Measurements from ENCODE around the gene TCAIM.

The TCAIM gene, protein sequence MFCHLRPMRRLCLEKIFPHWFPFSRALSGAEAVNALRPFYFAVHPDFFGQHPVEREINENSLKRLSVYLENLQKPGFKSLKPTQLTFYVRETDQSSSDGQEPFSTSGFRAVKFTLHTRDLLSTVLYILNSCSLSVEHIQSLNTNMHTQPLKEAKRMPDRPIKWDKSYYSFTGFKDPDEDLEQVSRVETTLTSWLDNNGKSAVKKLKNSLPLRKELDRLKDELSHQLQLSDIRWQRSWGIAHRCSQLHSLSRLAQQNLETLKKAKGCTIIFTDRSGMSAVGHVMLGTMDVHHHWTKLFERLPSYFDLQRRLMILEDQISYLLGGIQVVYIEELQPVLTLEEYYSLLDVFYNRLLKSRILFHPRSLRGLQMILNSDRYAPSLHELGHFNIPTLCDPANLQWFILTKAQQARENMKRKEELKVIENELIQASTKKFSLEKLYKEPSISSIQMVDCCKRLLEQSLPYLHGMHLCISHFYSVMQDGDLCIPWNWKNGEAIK

DNA sequence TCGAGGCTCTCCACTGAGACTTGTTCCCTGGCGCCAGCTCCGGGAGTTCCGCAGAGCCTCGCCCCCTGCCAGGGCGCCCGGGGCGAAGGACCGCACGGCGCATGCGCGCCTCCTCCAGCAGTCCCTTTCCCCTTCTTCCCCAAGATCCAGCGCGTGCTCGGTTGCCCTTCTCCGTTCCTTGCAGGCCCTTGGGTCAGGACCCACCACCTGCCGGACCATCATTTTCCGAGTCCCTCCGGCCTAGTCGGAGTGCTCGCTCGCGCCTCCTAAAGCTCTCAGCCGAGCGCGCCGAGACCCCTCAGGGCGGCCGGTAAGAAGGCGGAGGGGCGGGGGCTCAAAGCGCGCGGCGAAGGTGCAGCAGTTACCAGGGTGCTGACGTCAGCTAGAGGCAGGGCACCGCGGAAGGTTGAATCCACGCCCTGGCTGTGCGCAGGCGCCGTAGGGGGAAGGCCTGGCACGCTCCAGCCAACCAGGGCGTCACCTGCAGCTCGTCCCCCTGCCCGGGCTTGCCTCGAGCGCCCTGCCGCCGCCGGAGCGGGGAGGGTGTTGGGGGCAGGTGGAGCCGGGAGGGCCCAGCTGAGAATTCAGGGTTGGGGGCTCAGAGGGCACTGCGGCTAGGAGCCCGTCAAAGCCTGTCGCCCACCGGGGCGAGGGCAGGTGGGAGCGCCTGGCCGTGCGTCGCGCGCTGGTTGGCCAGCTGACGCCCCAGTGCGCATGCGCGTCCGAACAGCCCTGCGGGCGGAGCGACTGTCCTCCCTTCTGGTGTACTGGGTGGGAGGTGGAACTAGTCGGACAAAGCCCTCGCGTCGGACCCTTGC lies at the start of gene TCAIM:
TCAIM (plus strand) TSS at position 757 of the 818 bp plus-strand sequence. CDS start 16,017 bp downstream, outside the sequence.
- Mint-ChIP-seq H3K27ac (peak within 1 kb of the TSS; percentile 98), H3K9me3 (no peaks in the 10 kb centered on the region), H3K4me3 (peak within 1 kb of the TSS; percentile 85), H3K4me1 (ENCODE audit: low read depth) (peaks cover 31% of the 10 kb centered on the region), H3K36me3 (ENCODE audit: low read depth) (peaks cover 20% of the 10 kb centered on the region), H3K27me3 (no peaks in the 10 kb centered on the region)
- intact Hi-C loops (cut with micrococcal nuclease): loop anchor here (1.0 to 5.0 kb wide), 5 partner anchors 102 to 716 kb away; partner anchors contain the start of genes ANO10 and TMEM42

DNA sequence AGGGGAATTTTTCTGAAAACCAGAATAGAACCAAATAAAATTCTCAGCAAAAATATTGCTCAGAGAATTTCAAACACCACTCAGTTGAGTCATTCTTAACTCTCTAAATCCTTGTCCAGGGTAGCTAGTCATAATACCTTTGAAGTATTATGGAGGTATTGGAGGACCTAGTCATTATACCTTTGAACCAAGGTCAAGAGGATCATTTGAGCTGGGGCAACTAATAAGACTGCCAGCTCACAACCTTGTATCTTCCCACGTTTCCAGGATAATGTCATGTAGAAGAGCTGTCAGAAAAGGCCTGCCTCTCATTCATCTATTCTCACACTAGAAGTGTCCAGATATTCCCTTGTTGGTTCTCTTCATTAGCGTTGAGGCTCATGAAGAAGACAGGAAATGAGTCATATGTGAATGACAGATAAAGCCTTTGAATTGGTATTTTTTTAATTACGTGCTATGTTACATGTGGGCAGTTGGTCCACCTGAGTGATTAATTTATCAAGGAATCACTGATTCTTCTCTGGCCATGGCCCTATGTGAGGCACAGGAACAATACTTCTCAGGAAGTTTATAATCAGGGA lies 48.6 kb upstream of the TCAIM start:
- Mint-ChIP-seq H3K27me3 (no peaks in the 10 kb centered on the region), H3K27ac (no peak overlapping the region), H3K36me3 (ENCODE audit: low read depth) (no peaks in the 10 kb centered on the region), H3K4me1 (ENCODE audit: low read depth) (no peaks in the 10 kb centered on the region), H3K4me3 (no peak overlapping the region), H3K9me3 (no peaks in the 10 kb centered on the region)
- intact Hi-C loops (cut with micrococcal nuclease): no loop called here

DNA sequence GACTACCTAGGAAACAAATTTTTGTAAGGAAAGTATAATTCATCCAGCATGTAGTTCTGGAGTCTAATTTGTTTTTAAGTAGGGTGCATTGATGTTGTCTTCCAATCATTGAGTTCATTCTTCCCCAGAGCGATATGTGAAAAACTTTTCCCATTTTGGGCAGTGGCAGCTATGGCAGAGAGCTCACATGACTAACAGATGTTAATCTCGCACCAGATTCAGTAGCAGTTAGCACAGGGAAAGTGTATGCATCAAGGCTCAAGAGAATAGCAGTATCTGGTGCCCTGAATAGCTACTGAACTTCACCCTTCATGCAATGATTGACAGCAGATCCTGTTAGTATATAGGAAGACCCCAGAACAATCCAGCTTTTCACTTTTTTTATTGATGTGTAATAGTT lies 46.3 kb upstream of the TCAIM start:
- Mint-ChIP-seq H3K4me3 (no peak overlapping the region), H3K27me3 (no peaks in the 10 kb centered on the region), H3K27ac (no peak overlapping the region), H3K4me1 (ENCODE audit: low read depth) (no peaks in the 10 kb centered on the region), H3K36me3 (ENCODE audit: low read depth) (no peaks in the 10 kb centered on the region), H3K9me3 (no peaks in the 10 kb centered on the region)
- intact Hi-C loops (cut with micrococcal nuclease): no loop called here

DNA sequence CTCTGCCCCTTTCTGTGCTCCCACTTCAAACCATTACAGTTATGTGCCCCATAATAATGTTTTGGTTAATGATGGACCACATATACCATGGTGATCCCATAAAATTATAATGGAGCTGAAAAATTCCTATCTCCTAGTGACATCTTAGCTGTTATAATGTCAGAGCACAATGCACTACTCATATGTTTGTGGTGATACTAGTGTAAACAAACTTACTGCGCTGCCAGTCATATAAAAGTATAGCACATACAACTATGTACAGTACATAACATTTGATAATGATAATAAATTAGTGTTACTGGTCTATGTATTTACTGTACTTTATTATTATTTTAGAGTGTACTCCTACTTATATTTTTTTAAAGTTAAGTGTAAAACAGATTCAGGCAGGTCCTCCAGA lies 45.6 kb upstream of the TCAIM start:
- Mint-ChIP-seq H3K27ac (no peak overlapping the region), H3K36me3 (ENCODE audit: low read depth) (no peaks in the 10 kb centered on the region), H3K27me3 (no peaks in the 10 kb centered on the region), H3K9me3 (no peaks in the 10 kb centered on the region), H3K4me3 (no peak overlapping the region), H3K4me1 (ENCODE audit: low read depth) (no peaks in the 10 kb centered on the region)
- intact Hi-C loops (cut with micrococcal nuclease): no loop called here

DNA sequence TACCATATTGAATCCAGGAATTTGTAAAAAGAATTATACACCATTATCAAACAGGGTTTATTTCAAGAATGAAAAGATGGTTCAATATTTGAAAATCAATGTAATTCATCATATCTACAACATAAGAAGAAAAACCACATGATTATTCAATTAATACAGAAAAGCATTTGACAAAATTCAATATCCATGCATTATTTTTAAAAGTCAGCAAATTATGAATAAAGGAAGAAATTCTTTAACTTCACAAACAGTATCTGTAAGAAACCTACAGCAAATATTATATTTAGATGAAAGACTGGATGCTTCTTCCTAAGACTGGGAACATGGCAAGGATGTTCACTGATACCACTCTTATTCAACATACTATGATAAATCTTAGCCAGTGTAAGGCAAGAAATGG lies 41.3 kb upstream of the TCAIM start:
- Mint-ChIP-seq H3K27ac (no peak overlapping the region), H3K4me1 (ENCODE audit: low read depth) (no peaks in the 10 kb centered on the region), H3K27me3 (no peaks in the 10 kb centered on the region), H3K36me3 (ENCODE audit: low read depth) (no peaks in the 10 kb centered on the region), H3K4me3 (no peak overlapping the region), H3K9me3 (no peaks in the 10 kb centered on the region)
- intact Hi-C loops (cut with micrococcal nuclease): no loop called here

DNA sequence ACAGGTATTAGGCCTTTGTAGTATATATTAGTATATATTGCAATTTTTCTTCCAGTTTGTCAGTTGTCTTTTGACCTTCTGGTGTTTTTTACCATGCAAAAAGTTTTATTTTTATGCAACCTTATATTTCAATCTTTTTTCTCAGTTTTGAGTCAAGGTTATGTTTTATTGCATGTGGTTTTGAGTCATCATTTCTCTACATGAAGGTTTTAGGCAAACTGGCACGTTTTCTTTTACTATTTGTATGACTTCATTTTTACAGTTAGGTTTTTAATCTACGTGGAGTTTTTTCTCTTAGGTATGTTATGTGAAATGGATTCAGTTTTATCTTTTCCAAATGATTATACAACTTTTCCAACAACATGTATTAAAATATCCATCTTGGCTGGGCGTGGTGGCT lies 36.8 kb upstream of the TCAIM start:
- Mint-ChIP-seq H3K4me3 (no peak overlapping the region), H3K9me3 (no peaks in the 10 kb centered on the region), H3K36me3 (ENCODE audit: low read depth) (no peaks in the 10 kb centered on the region), H3K4me1 (ENCODE audit: low read depth) (no peaks in the 10 kb centered on the region), H3K27me3 (no peaks in the 10 kb centered on the region), H3K27ac (no peak overlapping the region)
- intact Hi-C loops (cut with micrococcal nuclease): no loop called here

DNA sequence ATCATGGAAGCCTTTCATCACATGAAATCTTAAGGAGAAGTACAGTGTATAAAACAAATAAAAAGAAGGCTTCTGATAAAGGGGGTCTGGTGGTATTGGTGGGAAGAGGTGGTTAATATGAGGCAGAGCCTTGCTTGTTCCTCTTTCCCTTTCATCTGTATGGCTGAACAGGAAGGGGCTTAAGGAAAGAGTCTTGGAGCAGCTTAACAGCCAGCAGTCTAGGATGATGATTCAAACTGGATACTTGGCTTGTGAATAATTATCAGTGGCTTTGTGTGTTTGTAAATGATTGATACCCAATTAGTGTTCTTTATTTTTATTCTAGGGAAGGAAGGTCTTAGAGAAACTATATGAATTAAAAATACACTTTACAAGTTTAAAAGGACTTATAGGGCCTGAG lies 29.1 kb upstream of the TCAIM start:
- Mint-ChIP-seq H3K9me3 (no peaks in the 10 kb centered on the region), H3K27me3 (no peaks in the 10 kb centered on the region)
- intact Hi-C loops (cut with micrococcal nuclease): no loop called here

DNA sequence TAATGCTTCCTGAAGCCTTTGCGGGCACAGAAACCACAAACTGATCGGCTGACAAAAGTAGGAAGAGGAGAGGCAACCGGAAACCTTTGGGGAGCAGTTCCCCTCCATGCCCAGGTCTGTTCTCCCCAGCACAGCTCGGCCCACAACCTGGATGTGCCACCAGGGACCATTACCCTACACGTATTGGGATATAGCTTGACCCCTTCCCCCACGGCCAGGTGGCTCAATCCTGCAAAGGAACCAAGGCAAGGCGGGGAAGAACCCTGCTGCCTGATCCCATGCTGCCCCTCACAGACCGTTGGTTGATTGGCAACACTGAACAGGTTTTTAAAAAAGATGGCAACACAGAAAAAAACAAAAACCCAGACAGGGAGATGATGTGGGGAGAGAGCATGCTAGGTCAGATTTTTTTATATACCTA lies 19.7 kb upstream of the TCAIM start:
- Mint-ChIP-seq H3K4me3 (no peak overlapping the region), H3K4me1 (ENCODE audit: low read depth) (peaks cover 6% of the 10 kb centered on the region), H3K27ac (no peak overlapping the region), H3K36me3 (ENCODE audit: low read depth) (no peaks in the 10 kb centered on the region), H3K27me3 (no peaks in the 10 kb centered on the region), H3K9me3 (no peaks in the 10 kb centered on the region)
- intact Hi-C loops (cut with micrococcal nuclease): no loop called here

More for the DNA sequence above, 29.1 kb upstream of the TCAIM start:
- no peaks in the 10 kb centered on the region for H3K4me1 Mint-ChIP-seq (ENCODE audit: low read depth)
- no peak overlapping the region for H3K4me3 Mint-ChIP-seq
- H3K27ac Mint-ChIP-seq: no peak overlapping the region
- H3K36me3 Mint-ChIP-seq (ENCODE audit: low read depth): no peaks in the 10 kb centered on the region

DNA sequence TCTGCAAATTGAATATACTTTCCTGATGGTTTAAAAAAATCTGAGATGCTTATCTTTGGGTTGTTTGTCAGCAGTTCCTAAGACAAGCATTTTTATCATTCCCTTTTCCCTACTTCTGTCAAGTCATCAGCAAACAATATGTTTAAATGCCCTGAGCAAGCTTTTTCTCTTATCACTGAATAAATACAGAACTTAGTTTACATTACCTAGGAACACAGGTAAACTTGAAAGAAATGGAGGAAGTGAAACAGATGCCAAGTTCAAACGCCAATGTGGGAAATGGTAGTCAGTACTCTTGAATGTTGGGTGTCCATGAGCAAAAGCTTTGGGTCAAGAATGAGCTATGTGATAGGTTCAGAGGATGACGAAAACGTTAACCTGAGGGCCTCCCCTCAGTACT lies 17.2 kb upstream of the TCAIM start:
- H3K27ac Mint-ChIP-seq: no peak overlapping the region
- no peaks in the 10 kb centered on the region for H3K27me3 Mint-ChIP-seq
- no peaks in the 10 kb centered on the region for H3K9me3 Mint-ChIP-seq
- no peaks in the 10 kb centered on the region for H3K36me3 Mint-ChIP-seq (ENCODE audit: low read depth)
- H3K4me3 Mint-ChIP-seq: no peak overlapping the region
- H3K4me1 Mint-ChIP-seq (ENCODE audit: low read depth): peaks cover 6% of the 10 kb centered on the region
- intact Hi-C loops (cut with micrococcal nuclease): loop anchor here (5.0 kb wide), 1 partner anchor 191 kb away; no protein-coding TSS in a partner anchor

DNA sequence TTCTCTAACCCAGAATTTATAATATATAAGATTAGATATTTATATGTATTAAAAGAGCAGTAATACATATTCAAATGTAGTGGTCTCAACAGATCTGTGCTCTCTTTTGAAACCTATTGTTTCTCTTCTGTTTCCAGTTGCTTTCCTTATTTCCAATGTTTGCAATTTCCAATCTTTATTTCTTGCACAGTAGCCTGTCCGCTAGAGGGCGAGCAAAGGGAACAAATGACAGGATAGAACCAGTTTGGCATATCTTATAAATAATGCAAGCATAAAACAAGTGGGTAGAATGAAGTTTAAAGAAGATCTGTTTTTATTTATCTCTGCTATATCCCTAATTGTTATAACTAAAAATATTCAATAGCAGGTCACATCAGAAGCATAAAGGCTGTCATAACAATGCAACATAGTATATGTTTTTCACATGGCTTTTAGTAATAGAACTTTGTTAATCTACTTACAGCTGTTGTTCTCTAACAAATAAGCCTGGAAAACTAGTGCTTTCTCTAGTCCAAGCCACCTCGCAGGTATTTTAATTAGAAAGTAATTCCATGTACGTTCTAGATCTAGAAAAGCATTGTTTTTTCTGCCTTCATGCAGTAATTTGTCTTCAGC lies 15.1 kb upstream of the TCAIM start:
- Mint-ChIP-seq H3K27ac (no peak overlapping the region), H3K4me1 (ENCODE audit: low read depth) (peaks cover 6% of the 10 kb centered on the region), H3K9me3 (no peaks in the 10 kb centered on the region), H3K27me3 (no peaks in the 10 kb centered on the region), H3K36me3 (ENCODE audit: low read depth) (no peaks in the 10 kb centered on the region), H3K4me3 (no peak overlapping the region)
- intact Hi-C loops (cut with micrococcal nuclease): loop anchor here (5.0 kb wide), 1 partner anchor 189 kb away; no protein-coding TSS in a partner anchor

DNA sequence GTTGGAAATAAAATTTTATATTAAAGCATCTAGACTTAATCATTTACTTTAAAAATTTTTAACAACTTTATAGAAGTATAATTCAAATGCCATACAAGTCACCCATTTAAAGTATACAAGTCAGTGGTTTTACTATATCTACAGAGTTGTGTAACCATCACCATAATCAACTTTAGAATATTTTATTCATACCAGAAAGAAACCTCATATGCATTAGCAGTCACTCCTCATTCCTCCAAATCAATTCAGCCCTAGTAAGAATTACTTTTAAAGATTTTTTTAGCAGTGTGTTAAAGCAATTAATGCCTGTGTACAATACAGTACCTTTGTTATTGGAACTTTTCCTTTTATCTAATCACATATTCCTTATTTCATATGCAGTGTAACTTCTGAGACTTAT lies 14.0 kb upstream of the TCAIM start:
- H3K4me1 Mint-ChIP-seq (ENCODE audit: low read depth): no peaks in the 10 kb centered on the region

DNA sequence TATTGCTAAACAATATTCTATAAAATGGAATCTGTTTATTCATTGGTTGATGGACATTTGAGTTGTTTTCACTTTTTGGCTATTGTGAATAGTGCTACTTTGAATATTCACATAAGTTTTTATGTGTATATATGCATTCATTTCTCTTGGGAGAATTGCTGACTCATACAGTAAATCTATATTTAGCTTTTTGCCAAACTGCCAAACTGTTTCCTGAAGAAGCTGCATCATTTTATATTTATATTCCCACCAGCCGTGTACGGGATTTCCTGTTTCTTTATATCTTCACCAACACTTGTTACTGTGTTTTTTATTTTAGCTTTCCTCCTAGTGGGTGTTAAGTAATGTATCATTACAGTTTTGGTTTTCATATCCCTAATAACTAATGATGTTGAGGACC lies 12.5 kb upstream of the TCAIM start:
- Mint-ChIP-seq H3K9me3 (no peaks in the 10 kb centered on the region), H3K36me3 (ENCODE audit: low read depth) (no peaks in the 10 kb centered on the region), H3K27me3 (no peaks in the 10 kb centered on the region), H3K4me3 (no peak overlapping the region), H3K27ac (no peak overlapping the region), H3K4me1 (ENCODE audit: low read depth) (no peaks in the 10 kb centered on the region)
- intact Hi-C loops (cut with micrococcal nuclease): no loop called here

More for the DNA sequence above, 14.0 kb upstream of the TCAIM start:
- Mint-ChIP-seq H3K9me3 (no peaks in the 10 kb centered on the region), H3K36me3 (ENCODE audit: low read depth) (no peaks in the 10 kb centered on the region), H3K27me3 (no peaks in the 10 kb centered on the region), H3K27ac (no peak overlapping the region), H3K4me3 (no peak overlapping the region)
- intact Hi-C loops (cut with micrococcal nuclease): loop anchor here (5.0 kb wide), 1 partner anchor 188 kb away; no protein-coding TSS in a partner anchor

DNA sequence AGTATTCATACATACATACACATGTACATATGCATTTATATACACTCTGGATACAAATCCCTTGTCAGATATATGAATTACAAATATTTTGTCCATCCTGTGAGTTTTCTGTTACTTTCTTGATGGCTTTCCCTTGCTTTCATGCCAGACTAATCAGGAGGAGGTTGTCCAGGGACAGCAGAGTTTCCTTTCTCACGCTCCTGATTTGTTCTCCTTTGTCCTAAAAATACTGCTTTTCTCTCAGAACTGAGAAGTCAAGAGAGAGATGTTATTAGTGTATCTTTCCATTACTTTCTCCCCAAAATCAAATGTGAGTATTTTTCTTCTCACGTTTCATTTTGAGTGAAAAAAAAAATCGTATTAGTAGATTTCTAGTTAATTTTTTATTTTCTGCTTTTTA lies 12.1 kb upstream of the TCAIM start:
- H3K4me1 Mint-ChIP-seq (ENCODE audit: low read depth): no peaks in the 10 kb centered on the region
- H3K27ac Mint-ChIP-seq: no peak overlapping the region
- no peak overlapping the region for H3K4me3 Mint-ChIP-seq
- intact Hi-C loops (cut with micrococcal nuclease): no loop called here
- no peaks in the 10 kb centered on the region for H3K36me3 Mint-ChIP-seq (ENCODE audit: low read depth)
- no peaks in the 10 kb centered on the region for H3K27me3 Mint-ChIP-seq
- no peaks in the 10 kb centered on the region for H3K9me3 Mint-ChIP-seq

Data from dendritic cell treated with granulocyte-macrophage colony-stimulating factor and Interleukin-4, amounts not matched to agents 40 ng/mL and 50 ng/mL, for 4 days (primary cell).